T-cell (primary cell): Measurements from ENCODE around the gene EML6. TPM values are rescaled to one million over a fixed set of nuclear protein-coding genes. Genes with fewer than 3 reads are reported as not detected.
A peak's percentile ranks its signal among the peaks of the same experiment; 100 is the strongest.

Experiments used
- ATAC-seq, 4 experiments: fragments of 200-7000 bp in 3 of 4; fragments of 150-1000 bp in 1 of 4; cut with Tn5 transposase; replicated peaks in 1 of 4; 1 replicate in 3 of 4; 2 replicates in 1 of 4; pipeline ENCODE4 v1.10.0; 2021; ENCODE audit warnings: moderate library complexity in 3 of 4, mild to moderate bottlenecking in 2 of 4, moderate number of reproducible peaks in 1 of 4
- CTCF ChIA-PET, 2 donors: fragments of 300-600 bp; sonication (Branson Sonifier 250); formaldehyde crosslinking; loops; one replicate each; lab custom pipeline; 2022; ENCODE audit warnings: antibody characterized with exemption in 2 of 2; lab: Charles Lee
- POLR2A ChIA-PET, 2 donors: fragments of 300-600 bp; sonication (Branson Sonifier 250); formaldehyde crosslinking; loops; one replicate each; lab custom pipeline; 2022; ENCODE audit warnings: antibody characterized with exemption in 2 of 2; lab: Charles Lee
- DNase-seq, 35 experiments: peaks; one replicate each; pipeline versions ENCODE4 v3.0.0 to v3.0.0-alpha.2; 2013 to 2023
- H3K27ac ChIP-seq: one replicate; pipeline ENCODE4 v1.5.1; 2013; ENCODE audit warnings: low read length
- H3K27me3 ChIP-seq, 2 experiments: replicated peaks in 1 of 2; 1 replicate in 1 of 2; 2 replicates in 1 of 2; pipeline versions ENCODE4 v1.6.1 to v1.7.0; 2013; ENCODE audit warnings: low read length in 1 of 2, mixed read lengths in 1 of 2; ENCODE audit not compliant: control insufficient read depth in 2 of 2, insufficient read depth in 2 of 2; ENCODE audit errors: extremely low read depth in 1 of 2
- H3K36me3 ChIP-seq, 2 donors: 1 replicate in 1 of 2; 2 replicates in 1 of 2; pipeline versions ENCODE4 v1.6.1 to v1.7.0; 2013; ENCODE audit warnings: low read length in 1 of 2; ENCODE audit not compliant: control insufficient read depth in 2 of 2, insufficient read depth in 1 of 2; ENCODE audit errors: extremely low read depth in 1 of 2
- H3K4me1 ChIP-seq, 2 experiments: 1 replicate in 1 of 2; 2 replicates in 1 of 2; pipeline versions ENCODE4 v1.6.1 to v1.7.0; 2013; ENCODE audit warnings: low read length in 2 of 2, mixed read lengths in 1 of 2; ENCODE audit not compliant: insufficient read depth in 2 of 2, control insufficient read depth in 1 of 2; ENCODE audit errors: extremely low read depth in 1 of 2
- H3K4me3 ChIP-seq, 2 donors: 1 replicate in 1 of 2; 2 replicates in 1 of 2; pipeline versions ENCODE4 v1.5.1 to v1.7.0; 2013; ENCODE audit warnings: mild to moderate bottlenecking in 2 of 2, low read length in 1 of 2, moderate library complexity in 1 of 2; ENCODE audit not compliant: control insufficient read depth in 1 of 2; ENCODE audit errors: extremely low read depth in 1 of 2
- H3K9me3 ChIP-seq: 2 replicates; pipeline ENCODE4 v1.7.0; 2013
- H3K27ac Mint-ChIP-seq, 2 donors: one replicate each; pipeline ENCODE4 v1.8.0; 2020 to 2021; ENCODE audit warnings: mild to moderate bottlenecking in 2 of 2, mixed read lengths in 2 of 2
- H3K27me3 Mint-ChIP-seq, 2 donors: one replicate each; pipeline ENCODE4 v1.8.0; 2021 to 2022; ENCODE audit warnings: mixed read lengths in 2 of 2
- H3K36me3 Mint-ChIP-seq: one replicate; pipeline ENCODE4 v1.8.0; 2021; ENCODE audit warnings: mixed read lengths
- H3K4me1 Mint-ChIP-seq, 3 donors: one replicate each; pipeline ENCODE4 v1.8.0; 2020 to 2022; ENCODE audit warnings: mixed read lengths in 3 of 3, mild to moderate bottlenecking in 1 of 3
- H3K4me3 Mint-ChIP-seq, 3 donors: one replicate each; pipeline ENCODE4 v1.8.0; 2020 to 2022; ENCODE audit warnings: mild to moderate bottlenecking in 3 of 3, mixed read lengths in 3 of 3, moderate library complexity in 3 of 3
- H3K9me3 Mint-ChIP-seq, 3 donors: one replicate each; pipeline ENCODE4 v1.8.0; 2020 to 2022; ENCODE audit warnings: mixed read lengths in 3 of 3
- WGBS: methylation state at CpG from one replicate; pipeline ENCODE4 v1.1.5; 2013; ENCODE audit warnings: missing lambda C conversion rate; ENCODE audit not compliant: insufficient coverage; 5-methylcytosine and 5-hydroxymethylcytosine counted together
- total RNA-seq, 35 experiments: library from RNA in 6 of 35; stranded (reverse) in 6 of 35; fragments of 120-200 nt in 1 of 35; gene quantifications; one replicate each; pipeline versions ENCODE4 v1.2.1 to v1.2.4 and lab custom pipeline; 2013 to 2026

EML6 gene
- total RNA-seq, 5 donors from 2014 or later (not counting 1 experiment from before 2014, with no cell fraction given): 1.3 to 2.6 (median 1.8) TPM

DNA sequence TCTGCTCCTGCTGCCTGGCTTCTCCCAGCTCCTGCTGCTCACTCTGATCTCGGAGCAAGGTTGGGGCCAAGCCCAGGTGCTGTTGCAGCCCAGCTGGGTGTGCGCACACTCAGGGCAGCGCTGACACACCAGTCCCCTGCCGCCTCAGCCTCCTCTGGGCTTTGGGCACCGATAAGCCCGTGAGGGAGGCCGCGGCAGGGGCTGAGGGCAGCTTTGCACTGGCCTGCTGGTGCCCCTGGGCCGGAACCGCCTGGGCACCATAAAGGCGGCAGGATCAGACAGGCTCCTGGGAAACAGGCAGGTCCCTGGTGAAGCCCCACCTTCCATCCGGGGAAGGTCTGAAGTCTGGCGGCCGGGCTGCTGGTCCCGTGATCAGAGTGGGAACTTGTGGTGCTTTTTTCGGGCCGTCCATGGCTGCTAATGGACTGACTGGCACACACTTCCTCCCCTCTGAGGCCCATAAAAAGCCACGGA, 14.1 kb upstream of the EML6 start:
- Mint-ChIP-seq H3K27ac (no peak overlapping the region), H3K36me3 (no peaks in the 10 kb centered on the region), H3K4me1 (peaks cover 0 to 8% (median 2%) of the 10 kb centered on the region in 3 donors), H3K4me3 (peak overlapping the region; percentile 44 to 65 (median 49)), H3K27me3 (peaks cover 26% of the 10 kb centered on the region in 2 donors), H3K9me3 (no peaks in the 10 kb centered on the region)
- POLR2A ChIA-PET: no interaction called here
- Histone ChIP-seq H3K36me3 (no peaks in the 10 kb centered on the region), H3K27ac (no peak overlapping the region), H3K9me3 (no peaks in the 10 kb centered on the region), H3K4me3 (peak overlapping the region; percentile 18 to 58), H3K27me3 (peaks cover 0 to 27% of the 10 kb centered on the region in 2 experiments), H3K4me1 (peaks cover 0 to 15% of the 10 kb centered on the region in 2 experiments)
- no peak for DNase-seq
- WGBS: 26% methylated on average over 14 of the region's 18 CpGs
- CTCF ChIA-PET: interaction anchor here in 1 of 2 donors (0.6 to 1.0 kb wide), 3 partner anchors 14 to 190 kb away, joined by 3 to 4 read pairs (median 3); partner anchors contain the start of gene EML6
- peak; percentile 28 to 61 (median 50) for ATAC-seq

DNA sequence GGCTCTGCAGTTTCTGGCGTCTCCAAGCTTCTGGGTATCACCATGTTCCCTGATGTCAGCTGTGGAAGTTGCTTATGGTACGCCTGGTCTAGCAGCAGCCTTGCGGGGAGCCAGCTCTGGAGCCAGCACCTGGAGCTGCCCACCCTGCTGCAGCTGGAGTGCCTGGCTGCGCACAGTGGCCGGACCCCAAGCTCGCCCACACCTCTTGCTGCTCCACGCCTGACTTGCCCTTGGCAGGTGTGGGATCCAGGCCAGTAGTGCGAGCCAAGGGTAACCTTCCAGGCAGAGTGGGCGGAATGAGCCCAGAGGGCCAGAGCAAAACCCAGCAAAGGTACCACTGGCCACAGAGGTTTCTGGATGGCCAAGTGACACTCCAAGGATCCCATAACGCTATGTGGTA, 13.2 kb upstream of the EML6 start:
- Histone ChIP-seq H3K36me3 (no peaks in the 10 kb centered on the region), H3K27me3 (peaks cover 0 to 27% of the 10 kb centered on the region in 2 experiments), H3K27ac (no peak overlapping the region), H3K9me3 (no peaks in the 10 kb centered on the region), H3K4me3 (no peak overlapping the region), H3K4me1 (peaks cover 0 to 15% of the 10 kb centered on the region in 2 experiments)
- ATAC-seq (no peak), DNase-seq (no peak)
- peak overlapping the region in 2 of 3 donors; percentile 49 to 65 for H3K4me3 Mint-ChIP-seq
- no peaks in the 10 kb centered on the region for H3K36me3 Mint-ChIP-seq
- peaks cover 0 to 8% (median 2%) of the 10 kb centered on the region in 3 donors for H3K4me1 Mint-ChIP-seq
- ChIA-PET CTCF (interaction anchor here in 1 of 2 donors (1.0 kb wide), 1 partner anchor 190 kb away, joined by 3 read pairs; no protein-coding TSS in a partner anchor), POLR2A (no interaction called here)
- peak overlapping the region in 1 of 2 donors; percentile 78 for H3K27ac Mint-ChIP-seq
- no peaks in the 10 kb centered on the region for H3K9me3 Mint-ChIP-seq
- 94% methylated on average over 8 of the region's 10 CpGs for WGBS
- peaks cover 26% of the 10 kb centered on the region in 2 donors for H3K27me3 Mint-ChIP-seq

DNA sequence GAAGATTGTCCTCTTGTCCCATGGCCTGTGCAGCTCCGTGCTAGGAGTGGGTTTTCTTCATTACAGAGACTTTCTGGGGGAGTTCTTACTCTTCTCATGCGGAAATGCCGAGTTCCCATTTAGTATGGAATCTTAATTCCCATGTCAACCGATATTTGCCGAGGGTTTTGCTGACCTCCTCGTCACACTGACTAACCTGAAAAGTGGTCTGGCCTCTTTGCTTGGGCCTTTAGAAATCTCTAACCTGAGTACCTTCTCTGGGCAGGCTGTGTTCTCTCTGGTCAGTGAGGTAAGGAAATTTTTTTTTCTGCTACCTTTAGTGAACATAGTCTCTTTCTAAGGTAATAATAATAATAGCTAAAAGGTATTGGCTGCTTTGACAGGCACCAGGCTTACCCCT, 10.9 kb upstream of the EML6 start:
- H3K4me1 Mint-ChIP-seq: peaks cover 0 to 8% (median 2%) of the 10 kb centered on the region in 3 donors
- no peaks in the 10 kb centered on the region for H3K9me3 Mint-ChIP-seq
- H3K27me3 Mint-ChIP-seq: peaks cover 23 to 29% of the 10 kb centered on the region in 2 donors
- no peak for DNase-seq
- POLR2A ChIA-PET: interaction anchor here in 1 of 2 donors (0.6 kb wide), 1 partner anchor 519 kb away, joined by 3 read pairs; no protein-coding TSS in a partner anchor
- CTCF ChIA-PET: no interaction called here
- H3K36me3 ChIP-seq: no peaks in the 10 kb centered on the region
- no peak overlapping the region for H3K4me3 Mint-ChIP-seq
- WGBS: 88% methylated on average over 5 of the region's 6 CpGs
- H3K36me3 Mint-ChIP-seq: no peaks in the 10 kb centered on the region
- H3K4me1 ChIP-seq: peaks cover 0 to 15% of the 10 kb centered on the region in 2 experiments
- peaks cover 0 to 27% of the 10 kb centered on the region in 2 experiments for H3K27me3 ChIP-seq
- no peaks in the 10 kb centered on the region for H3K9me3 ChIP-seq
- no peak for ATAC-seq
- H3K27ac Mint-ChIP-seq: no peak overlapping the region
- no peak overlapping the region for H3K27ac ChIP-seq
- H3K4me3 ChIP-seq: no peak overlapping the region

DNA sequence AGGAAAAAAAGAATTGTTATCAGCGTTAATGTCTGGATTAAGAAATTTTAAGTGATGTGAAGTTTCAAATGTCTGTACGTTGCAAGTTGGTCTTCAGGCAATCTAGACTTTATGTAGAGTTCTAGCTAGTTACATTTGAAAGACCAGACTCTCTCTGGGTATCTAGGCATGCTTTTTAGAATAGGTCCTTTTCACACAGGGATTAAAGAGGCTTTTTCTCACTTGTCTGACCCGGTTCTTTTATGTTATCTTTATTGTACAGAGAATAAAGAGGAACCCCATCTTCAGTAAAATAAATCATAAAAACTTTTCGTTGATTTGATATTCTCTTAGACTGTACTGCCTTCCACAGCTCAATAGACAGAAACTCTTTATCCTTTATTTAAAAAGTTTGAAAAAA, 8.5 kb upstream of the EML6 start:
- no peaks in the 10 kb centered on the region for H3K9me3 ChIP-seq
- WGBS: 76% methylated on average over 2 of the region's 4 CpGs

DNA sequence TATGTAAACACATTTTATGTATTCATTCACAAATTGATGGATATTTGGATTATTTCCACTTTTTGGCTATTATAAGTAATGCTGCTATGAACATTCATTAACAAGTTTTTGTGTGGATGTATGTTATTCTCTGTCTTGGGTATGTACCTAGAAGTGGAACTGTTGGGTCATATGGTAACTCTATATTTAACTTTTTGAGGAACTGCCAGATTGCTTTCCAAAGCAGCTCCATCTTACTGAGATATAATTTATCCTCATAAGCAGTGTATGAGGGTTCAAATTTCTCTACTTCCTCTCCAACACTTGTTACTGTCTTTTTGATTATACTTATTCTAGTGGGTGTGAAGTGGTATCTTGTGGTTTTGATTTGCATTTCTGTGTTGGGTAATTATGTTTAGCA, 7.1 kb upstream of the EML6 start:
- H3K36me3 Mint-ChIP-seq: no peaks in the 10 kb centered on the region

More for the DNA sequence above, 8.5 kb upstream of the EML6 start:
- ChIA-PET CTCF (interaction anchor here (0.8 to 1.2 kb wide), 2 partner anchors 9 to 10 kb away, joined by 3 to 5 read pairs; no protein-coding TSS in a partner anchor), POLR2A (no interaction called here)
- Histone ChIP-seq H3K4me1 (no peaks in the 10 kb centered on the region), H3K27ac (no peak overlapping the region), H3K27me3 (peaks cover 0 to 9% of the 10 kb centered on the region in 2 experiments), H3K4me3 (no peak overlapping the region), H3K36me3 (no peaks in the 10 kb centered on the region)
- Mint-ChIP-seq H3K4me1 (no peaks in the 10 kb centered on the region), H3K4me3 (no peak overlapping the region), H3K27me3 (peaks cover 32 to 34% of the 10 kb centered on the region in 2 donors), H3K9me3 (no peaks in the 10 kb centered on the region), H3K27ac (no peak overlapping the region), H3K36me3 (no peaks in the 10 kb centered on the region)
- no peak for ATAC-seq
- DNase-seq: no peak

DNA sequence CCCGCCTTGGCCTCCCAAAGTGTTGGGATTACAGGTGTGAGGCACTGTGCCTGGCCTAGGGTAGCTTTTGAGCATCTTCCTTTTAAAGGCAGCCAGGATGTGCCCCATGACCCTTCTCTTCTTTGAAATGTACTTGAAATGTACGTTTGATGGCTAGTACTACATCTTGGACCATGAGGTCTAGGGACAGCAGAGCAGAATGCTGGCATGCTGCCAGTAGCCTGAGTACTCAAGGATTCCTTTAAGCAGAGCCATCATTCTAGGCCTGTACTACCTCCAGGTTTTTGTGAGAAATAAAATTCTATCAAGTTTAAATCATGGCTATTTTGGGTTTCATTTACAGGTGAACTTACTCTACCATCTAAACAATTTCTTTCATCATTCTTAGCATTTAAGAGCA, 2.9 kb upstream of the EML6 start:
- no peaks in the 10 kb centered on the region for H3K9me3 ChIP-seq
- no peaks in the 10 kb centered on the region for H3K36me3 ChIP-seq
- ChIA-PET CTCF (no interaction called here), POLR2A (interaction anchor here in 1 of 2 donors (0.5 kb wide), 1 partner anchor 330 kb away, joined by 3 read pairs; the partner anchor contains the start of gene RTN4)
- Mint-ChIP-seq H3K4me1 (peaks cover 15 to 23% (median 16%) of the 10 kb centered on the region in 3 donors), H3K4me3 (no peak overlapping the region), H3K27ac (no peak overlapping the region), H3K27me3 (peaks cover 26 to 30% of the 10 kb centered on the region in 2 donors), H3K36me3 (no peaks in the 10 kb centered on the region), H3K9me3 (no peaks in the 10 kb centered on the region)
- DNase-seq (no peak), ATAC-seq (no peak)
- H3K4me3 ChIP-seq: no peak overlapping the region
- 80% methylated on average over 2 of the region's 2 CpGs for WGBS
- H3K27ac ChIP-seq: no peak overlapping the region
- peaks cover 10 to 20% of the 10 kb centered on the region in 2 experiments for H3K4me1 ChIP-seq
- peaks cover 4 to 9% of the 10 kb centered on the region in 2 experiments for H3K27me3 ChIP-seq

More for the DNA sequence above, 7.1 kb upstream of the EML6 start:
- no peaks in the 10 kb centered on the region for H3K4me1 Mint-ChIP-seq
- ATAC-seq (no peak), DNase-seq (no peak)
- Histone ChIP-seq H3K27ac (no peak overlapping the region), H3K4me1 (no peaks in the 10 kb centered on the region), H3K4me3 (no peak overlapping the region), H3K9me3 (no peaks in the 10 kb centered on the region), H3K36me3 (no peaks in the 10 kb centered on the region), H3K27me3 (peaks cover 0 to 8% of the 10 kb centered on the region in 2 experiments)
- H3K27me3 Mint-ChIP-seq: peaks cover 26 to 29% of the 10 kb centered on the region in 2 donors
- H3K27ac Mint-ChIP-seq: no peak overlapping the region
- H3K4me3 Mint-ChIP-seq: no peak overlapping the region
- POLR2A ChIA-PET: no interaction called here
- no peaks in the 10 kb centered on the region for H3K9me3 Mint-ChIP-seq
- CTCF ChIA-PET: interaction anchor here (1.0 to 1.7 kb wide), 2 partner anchors 10 to 12 kb away, joined by 5 to 9 read pairs; no protein-coding TSS in a partner anchor
